Measurements from ENCODE around the gene GET4.

The GET4 gene

GRCh38 chr7:888081-889024 is 12.0 kb downstream of the GET4 start:
- no peak for TF ChIP-seq CTCF (IDR thresholded peaks at IDR 0.05; ENCODE audit: low read depth, low read length, missing control alignments)
- H3K4me3 ChIP-seq (ENCODE audit: low read depth, low read length) = no peak overlapping the region
- no peak for DNase-seq (ENCODE audit: low read depth)
- in situ Hi-C loops (cut with HindIII; ENCODE audit: low sequenced_read_pairs) = no loop called here

GRCh38 chr7:889025-889390 is 12.7 kb downstream of the GET4 start:
- in situ Hi-C loops (cut with HindIII; ENCODE audit: low sequenced_read_pairs) = no loop called here

GRCh38 chr7:889391-889790 is 13.0 kb downstream of the GET4 start:
- TF ChIP-seq CTCF (IDR thresholded peaks at IDR 0.05; ENCODE audit: low read depth, low read length, missing control alignments) = no peak
- in situ Hi-C loops (cut with HindIII; ENCODE audit: low sequenced_read_pairs) = no loop called here
- DNase-seq (ENCODE audit: low read depth) = no peak
- no peak overlapping the region for H3K4me3 ChIP-seq (ENCODE audit: low read depth, low read length)

More at GRCh38 chr7:889025-889390, 12.7 kb downstream of the GET4 start:
- no peak for DNase-seq (ENCODE audit: low read depth)
- TF ChIP-seq CTCF (IDR thresholded peaks at IDR 0.05; ENCODE audit: low read depth, low read length, missing control alignments) = no peak
- H3K4me3 ChIP-seq (ENCODE audit: low read depth, low read length) = no peak overlapping the region

GRCh38 chr7:890868-891267 is 14.5 kb downstream of the GET4 start:
- no peak for DNase-seq (ENCODE audit: low read depth)
- in situ Hi-C loops (cut with HindIII; ENCODE audit: low sequenced_read_pairs) = loop anchor here (5.0 kb wide), 1 partner anchor 104 kb away; no protein-coding TSS in a partner anchor
- H3K4me3 ChIP-seq (ENCODE audit: low read depth, low read length) = no peak overlapping the region
- no peak for TF ChIP-seq CTCF (IDR thresholded peaks at IDR 0.05; ENCODE audit: low read depth, low read length, missing control alignments)

- in situ Hi-C loops (cut with HindIII; ENCODE audit: low sequenced_read_pairs) = loop anchor here (5.0 kb wide), 1 partner anchor 104 kb away; no protein-coding TSS in a partner anchor
- no peak for DNase-seq (ENCODE audit: low read depth)
These were observed 14.9 kb downstream of the GET4 start for GRCh38 chr7:891291-891690.

GRCh38 chr7:891805-892204 is 15.5 kb downstream of the GET4 start:
- TF ChIP-seq CTCF (IDR thresholded peaks at IDR 0.05; ENCODE audit: low read depth, low read length, missing control alignments) = no peak
- DNase-seq (ENCODE audit: low read depth) = no peak
- no peak overlapping the region for H3K4me3 ChIP-seq (ENCODE audit: low read depth, low read length)
- in situ Hi-C loops (cut with HindIII; ENCODE audit: low sequenced_read_pairs) = loop anchor here (5.0 kb wide), 1 partner anchor 105 kb away; no protein-coding TSS in a partner anchor

More at GRCh38 chr7:891291-891690, 14.9 kb downstream of the GET4 start:
- no peak for TF ChIP-seq CTCF (IDR thresholded peaks at IDR 0.05; ENCODE audit: low read depth, low read length, missing control alignments)
- H3K4me3 ChIP-seq (ENCODE audit: low read depth, low read length) = no peak overlapping the region
